GM21447 (cell line): ENCODE data around the gene PLEKHG4.

ENCODE experiments used
- ATAC-seq: cut with Tn5 transposase; IDR thresholded peaks from one replicate; pipeline ENCODE4 v1.9.1; 2021; ENCODE audit not compliant: unreplicated experiment

The PLEKHG4 gene

GRCh38 chr16:67283826-67284555, 4.7 kb downstream of the PLEKHG4 start:
- ATAC-seq: no peak

DNA sequence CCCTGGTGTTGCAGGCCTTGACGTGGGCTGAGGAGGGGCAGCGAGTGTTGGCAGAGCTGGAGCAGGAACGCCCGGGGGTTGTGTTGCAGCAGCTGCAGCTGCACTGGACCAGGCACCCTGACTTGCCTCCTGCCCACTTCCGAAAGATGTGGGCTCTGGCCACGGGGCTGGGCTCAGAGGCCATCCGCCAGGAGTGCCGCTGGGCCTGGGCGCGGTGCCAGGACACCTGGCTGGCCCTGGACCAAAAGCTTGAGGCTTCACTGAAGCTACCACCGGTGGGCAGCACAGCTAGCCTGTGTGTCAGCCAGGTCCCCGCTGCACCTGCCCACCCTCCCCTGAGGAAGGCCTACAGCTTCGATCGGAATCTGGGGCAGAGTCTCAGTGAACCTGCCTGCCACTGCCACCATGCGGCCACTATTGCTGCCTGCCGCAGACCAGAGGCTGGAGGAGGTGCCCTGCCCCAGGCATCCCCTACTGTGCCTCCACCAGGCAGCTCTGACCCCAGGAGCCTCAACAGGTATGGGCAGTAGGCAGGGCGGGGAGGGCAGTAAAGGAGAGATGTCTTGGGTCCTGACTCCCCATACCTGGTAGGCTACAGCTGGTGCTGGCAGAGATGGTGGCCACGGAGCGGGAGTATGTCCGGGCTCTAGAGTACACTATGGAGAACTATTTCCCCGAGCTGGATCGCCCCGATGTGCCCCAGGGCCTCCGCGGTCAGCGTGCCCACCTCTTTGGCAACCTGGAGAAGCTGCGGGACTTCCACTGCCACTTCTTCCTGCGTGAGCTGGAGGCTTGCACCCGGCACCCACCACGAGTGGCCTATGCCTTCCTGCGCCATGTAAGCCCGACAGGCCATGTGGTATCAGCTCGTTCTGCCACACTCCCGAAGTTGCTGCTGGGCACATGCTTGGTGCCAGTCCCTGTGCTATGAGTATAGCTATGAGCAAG, 5.6 kb downstream of the PLEKHG4 start:
- no peak for ATAC-seq

DNA sequence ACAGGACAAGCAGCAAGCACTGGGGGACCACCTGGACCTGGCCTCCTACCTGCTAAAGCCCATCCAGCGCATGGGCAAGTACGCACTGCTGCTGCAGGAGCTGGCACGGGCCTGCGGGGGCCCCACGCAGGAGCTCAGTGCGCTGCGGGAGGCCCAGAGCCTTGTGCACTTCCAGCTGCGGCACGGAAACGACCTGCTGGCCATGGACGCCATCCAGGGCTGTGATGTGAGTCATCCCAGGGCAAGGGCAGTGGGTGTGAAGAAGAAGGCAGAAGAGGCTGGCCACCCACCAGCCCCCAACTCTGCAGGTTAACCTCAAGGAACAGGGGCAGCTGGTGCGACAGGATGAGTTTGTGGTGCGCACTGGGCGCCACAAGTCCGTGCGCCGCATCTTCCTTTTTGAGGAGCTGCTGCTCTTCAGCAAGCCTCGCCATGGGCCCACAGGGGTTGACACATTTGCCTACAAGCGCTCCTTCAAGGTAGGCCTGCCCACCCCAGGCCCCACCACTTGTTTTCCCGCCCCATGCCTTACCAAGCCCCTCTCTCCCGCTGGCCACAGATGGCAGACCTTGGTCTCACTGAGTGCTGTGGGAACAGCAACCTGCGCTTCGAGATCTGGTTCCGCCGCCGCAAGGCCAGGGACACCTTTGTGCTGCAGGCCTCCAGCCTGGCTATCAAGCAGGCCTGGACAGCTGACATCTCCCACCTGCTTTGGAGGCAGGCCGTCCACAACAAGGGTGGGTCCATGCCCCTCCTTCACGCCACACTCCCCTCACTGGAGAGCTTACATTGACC, 7.3 kb downstream of the PLEKHG4 start:
- no peak for ATAC-seq

DNA sequence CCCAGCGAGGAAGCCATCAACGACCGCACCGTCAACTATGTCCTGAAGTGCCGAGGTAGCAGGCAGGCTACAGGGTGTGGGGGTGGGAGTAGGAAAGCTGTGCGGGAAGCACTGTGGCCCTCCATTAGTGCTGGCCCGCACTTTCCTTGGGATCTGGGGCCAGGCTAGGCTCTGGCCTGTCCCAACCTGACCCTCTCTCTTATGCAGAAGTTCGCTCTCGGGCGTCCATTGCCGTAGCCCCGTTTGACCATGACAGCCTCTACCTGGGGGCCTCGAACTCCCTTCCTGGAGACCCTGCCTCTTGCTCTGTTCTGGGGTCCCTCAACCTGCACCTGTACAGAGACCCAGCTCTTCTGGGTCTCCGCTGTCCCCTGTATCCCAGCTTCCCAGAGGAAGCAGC, 8.6 kb downstream of the PLEKHG4 start:
- no peak for ATAC-seq

DNA sequence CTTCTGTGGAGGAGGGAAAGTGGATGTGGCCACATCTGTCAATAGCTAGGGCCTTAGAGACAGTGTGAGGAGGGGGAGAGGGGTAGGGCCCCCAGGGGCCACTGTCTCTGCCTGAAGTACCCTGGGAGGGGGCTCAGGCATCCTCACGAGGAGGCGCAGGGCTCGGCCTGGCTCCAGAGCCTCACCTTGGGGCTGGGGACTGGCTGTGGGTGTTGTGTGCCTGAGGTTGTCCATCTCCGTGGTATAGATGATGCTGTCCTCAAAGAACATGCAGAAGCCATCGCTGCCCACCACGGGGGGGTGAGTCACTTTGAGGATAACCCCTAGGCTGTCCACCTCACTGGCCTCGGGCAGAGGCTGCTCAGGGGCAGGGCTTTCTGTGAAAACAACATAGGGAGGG, 12.1 kb downstream of the PLEKHG4 start:
- no peak for ATAC-seq

DNA sequence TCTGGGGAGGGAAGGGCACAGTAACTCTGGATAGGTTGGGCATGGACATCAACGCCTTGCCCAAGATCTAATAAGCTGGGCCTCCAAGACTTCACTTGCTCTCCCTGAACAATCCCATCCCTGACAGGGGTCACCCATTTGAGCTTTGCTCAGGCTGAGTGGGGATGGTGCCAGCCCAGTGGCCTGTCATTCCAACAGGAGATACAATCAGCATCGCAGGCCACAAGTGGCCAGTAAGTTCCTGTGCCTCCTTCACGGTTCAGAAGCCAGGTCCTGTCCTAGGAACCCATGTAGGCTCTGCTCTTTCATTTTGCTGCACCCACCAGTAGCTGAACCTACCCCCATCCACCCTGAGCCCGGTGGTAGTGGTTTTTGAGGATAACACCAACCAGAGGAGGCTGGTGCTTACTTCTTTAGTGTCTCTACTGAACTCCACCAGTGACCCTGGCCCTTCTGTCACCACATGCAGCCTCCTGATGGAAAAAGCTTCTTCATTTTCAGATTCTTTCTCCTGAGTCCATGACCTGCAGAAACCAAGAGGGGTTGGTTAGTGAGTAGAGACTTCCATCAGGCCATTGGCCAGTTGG, 14.9 kb downstream of the PLEKHG4 start:
- ATAC-seq: no peak

DNA sequence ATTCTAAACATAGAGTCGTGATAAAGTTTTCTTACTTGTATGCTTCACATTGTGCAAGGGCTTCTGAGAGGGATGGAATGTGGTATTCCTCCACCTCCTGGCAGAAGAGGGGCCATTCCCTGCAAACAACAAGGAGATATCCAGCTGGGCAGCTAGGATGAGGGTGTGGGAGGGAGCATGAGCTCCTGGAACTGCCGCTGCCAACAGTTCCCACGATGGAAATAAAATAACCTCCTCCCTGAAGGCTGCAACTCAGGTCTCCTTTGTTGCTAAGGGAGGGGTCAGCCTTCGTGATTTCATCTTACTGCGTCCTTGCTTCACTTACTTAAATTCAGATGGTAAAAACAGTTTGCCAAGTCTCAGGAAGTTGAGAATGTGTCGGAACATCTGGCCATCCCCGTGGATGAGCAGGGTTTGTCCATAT, 15.6 kb downstream of the PLEKHG4 start:
- no peak for ATAC-seq

- ATAC-seq: no peak
These were observed 17.1 kb downstream of the PLEKHG4 start for GRCh38 chr16:67296420-67296819.

DNA sequence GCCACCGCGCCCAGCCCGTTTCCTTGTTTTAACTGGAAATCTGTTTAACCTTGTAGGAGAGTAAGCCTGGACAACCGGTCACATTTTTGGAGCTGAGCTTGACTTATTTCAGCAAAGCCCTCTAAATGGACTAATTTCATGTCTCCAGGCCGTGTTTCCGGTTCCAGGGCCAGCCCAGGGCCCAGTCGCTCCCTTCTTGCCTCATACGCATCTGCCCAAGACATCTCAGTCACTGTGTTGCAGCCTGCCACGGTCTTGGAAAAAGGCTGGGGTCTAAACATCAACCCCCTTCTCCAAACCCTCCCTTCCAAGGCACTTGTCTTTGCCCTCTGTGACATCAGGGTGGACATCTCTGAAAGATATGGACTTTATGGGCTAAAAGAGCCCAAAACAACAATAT, 18.9 kb downstream of the PLEKHG4 start:
- no peak for ATAC-seq

DNA sequence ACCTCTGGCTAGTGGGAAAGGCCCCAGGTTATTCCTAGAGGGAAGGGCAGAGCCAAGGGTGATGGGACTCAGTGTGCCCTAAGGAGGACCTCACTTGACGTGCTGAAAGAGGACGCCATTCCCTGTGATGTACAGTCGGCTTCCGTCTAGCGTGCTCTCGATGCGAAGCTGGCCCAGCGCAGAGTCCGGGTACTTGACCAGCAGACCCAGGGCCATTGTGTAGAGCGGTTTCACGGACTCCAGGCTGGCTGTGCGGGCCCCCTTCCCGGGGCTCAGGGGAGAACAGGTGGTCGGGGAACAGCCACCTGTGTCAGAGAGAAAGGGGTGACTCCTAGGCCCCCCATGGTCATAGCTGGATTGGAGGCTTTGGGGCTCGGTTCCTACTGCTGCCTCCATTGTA, 19.9 kb downstream of the PLEKHG4 start:
- ATAC-seq: no peak

DNA sequence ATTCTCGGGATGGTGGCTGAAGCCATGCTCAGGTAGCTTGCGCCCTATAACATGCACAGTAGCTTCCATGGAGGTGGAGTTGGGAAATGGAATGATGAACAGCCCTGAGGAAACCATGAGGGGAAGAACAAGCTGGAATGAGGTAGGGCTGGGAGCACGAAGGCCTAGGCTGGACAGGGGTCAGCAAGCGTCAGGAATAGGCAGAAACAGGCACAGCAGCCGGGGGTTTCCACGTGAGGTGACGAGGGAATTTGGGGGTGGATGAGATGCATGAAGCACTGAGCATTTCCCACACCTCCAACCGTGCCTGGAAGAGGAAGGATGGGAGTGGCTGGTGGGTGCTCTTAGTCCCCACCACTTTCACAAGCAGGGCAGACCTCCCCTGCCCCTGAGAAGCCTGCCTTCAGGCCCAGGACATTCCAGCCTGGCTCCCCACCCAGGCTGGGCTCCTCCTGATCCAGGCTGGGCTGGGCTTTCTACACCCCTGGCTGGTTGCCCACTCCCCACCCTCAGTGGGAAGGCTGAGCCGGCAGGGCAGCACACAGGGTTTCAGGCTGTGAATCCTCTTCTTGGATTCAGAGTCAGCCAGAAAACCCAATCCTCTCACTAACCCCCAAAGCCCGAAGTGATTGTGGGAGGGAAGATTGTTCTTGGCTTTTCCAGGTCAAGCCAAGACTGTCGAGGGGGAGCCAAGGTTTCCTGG, 21.9 kb downstream of the PLEKHG4 start:
- no peak for ATAC-seq

DNA sequence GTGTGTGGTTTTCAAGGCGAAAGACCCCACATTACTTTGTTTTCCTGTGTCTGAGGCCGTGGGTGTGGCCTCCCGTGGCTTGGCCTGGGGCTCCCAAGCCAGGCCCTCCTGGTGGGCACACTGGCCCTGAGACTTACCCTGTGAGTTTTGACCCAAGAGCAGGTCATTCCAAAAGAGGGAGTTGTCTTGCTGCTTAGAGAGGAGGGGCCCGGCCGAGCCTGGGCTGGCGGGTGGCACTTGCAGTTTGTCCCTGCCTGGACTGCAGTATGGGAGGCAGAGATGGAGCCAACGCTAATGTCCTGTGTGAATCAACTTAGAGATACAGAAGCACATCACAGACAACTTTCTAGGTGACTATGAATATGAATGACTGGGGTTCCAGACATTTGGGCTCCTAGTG, 22.7 kb downstream of the PLEKHG4 start:
- ATAC-seq: no peak

- no peak for ATAC-seq
These were observed 23.6 kb downstream of the PLEKHG4 start for GRCh38 chr16:67302970-67303369.

- ATAC-seq: no peak
These were observed 24.7 kb downstream of the PLEKHG4 start for GRCh38 chr16:67304020-67304419.

GRCh38 chr16:67305216-67306071, 26.1 kb downstream of the PLEKHG4 start:
- no peak for ATAC-seq

- no peak for ATAC-seq
These were observed 31.2 kb downstream of the PLEKHG4 start for GRCh38 chr16:67310561-67310960.

- ATAC-seq: peak; percentile 85
These were observed 32.5 kb downstream of the PLEKHG4 start for GRCh38 chr16:67311607-67312488.

- no peak for ATAC-seq
These were observed 33.4 kb downstream of the PLEKHG4 start for GRCh38 chr16:67312719-67313118.
